SK-N-SH treated with all-trans-retinoic acid at 6 μM for 48 hours (cell line): ENCODE results near the gene M1AP.
"Not testable (repeated sequence)": the region's sequence is repeated elsewhere in the genome, so short reads cannot be mapped to it uniquely, and the experiment has no call there.

Experiments
- ATAC-seq: fragments of 200-7000 bp; cut with Tn5 transposase; 3 replicates; pipeline ENCODE4 v1.9.1; 2020; ENCODE audit warnings: mild to moderate bottlenecking, moderate library complexity
- ARNTL ChIP-seq: fragments of 450-650 bp; formaldehyde crosslinking; IDR thresholded peaks from 2 replicates; pipeline ENCODE4 v1.5.0; 2020; ENCODE audit warnings: low read depth, mild to moderate bottlenecking, moderate library complexity, borderline replicate concordance
- BACH2 ChIP-seq: fragments of 250-450 bp; sonication (Bioruptor Pico); IDR thresholded peaks from 2 replicates; pipeline ENCODE4 v1.9.0; 2021; ENCODE audit warnings: mild to moderate bottlenecking, borderline replicate concordance
- ESRRG ChIP-seq: fragments of 250-450 bp; sonication (Bioruptor Pico); IDR thresholded peaks from 2 replicates; pipeline ENCODE4 v1.6.1; 2021; ENCODE audit warnings: mild to moderate bottlenecking
- GLIS3 ChIP-seq: fragments of 250-450 bp; sonication (Bioruptor Pico); IDR thresholded peaks from 2 replicates; pipeline ENCODE4 v1.5.0; 2020; ENCODE audit warnings: mild to moderate bottlenecking, moderate library complexity
- OSR1 ChIP-seq: fragments of 250-450 bp; sonication (Bioruptor Pico); IDR thresholded peaks from 2 replicates; pipeline ENCODE4 v1.8.0; 2022; ENCODE audit warnings: moderate library complexity, mild to moderate bottlenecking, inconsistent platforms
- POU6F1 ChIP-seq: fragments of 250-450 bp; sonication (Bioruptor Pico); IDR thresholded peaks from 2 replicates; pipeline ENCODE4 v1.8.0; 2021; ENCODE audit warnings: low read depth, mild to moderate bottlenecking, moderate library complexity, borderline replicate concordance
- RARB ChIP-seq: fragments of 250-450 bp; sonication (Bioruptor Pico); IDR thresholded peaks from 2 replicates; pipeline ENCODE4 v1.8.0; 2021; ENCODE audit warnings: mild to moderate bottlenecking, moderate library complexity
- SNAI2 ChIP-seq: fragments of 250-450 bp; sonication (Bioruptor Pico); IDR thresholded peaks from 2 replicates; pipeline ENCODE4 v1.5.0; 2020; ENCODE audit warnings: mild to moderate bottlenecking, moderate library complexity
- TCF4 ChIP-seq: fragments of 250-450 bp; sonication (Bioruptor Pico); IDR thresholded peaks from 2 replicates; pipeline ENCODE4 v1.8.0; 2021; ENCODE audit warnings: mild to moderate bottlenecking, moderate library complexity, borderline replicate concordance
- ZC3H10 ChIP-seq: fragments of 250-450 bp; sonication (Bioruptor Pico); IDR thresholded peaks from 2 replicates; pipeline ENCODE4 v1.5.1; 2021; ENCODE audit warnings: mild to moderate bottlenecking, moderate library complexity
- ZFP3 ChIP-seq: fragments of 250-450 bp; sonication (Bioruptor Pico); IDR thresholded peaks from 2 replicates; pipeline ENCODE4 v1.5.0; 2020; ENCODE audit warnings: mild to moderate bottlenecking, moderate library complexity
- ZFP30 ChIP-seq: fragments of 450-650 bp; formaldehyde crosslinking; IDR thresholded peaks from 2 replicates; pipeline ENCODE4 v1.5.0; 2022; ENCODE audit warnings: mild to moderate bottlenecking, moderate library complexity
- ZNF565 ChIP-seq: fragments of 450-650 bp; formaldehyde crosslinking; conservative IDR thresholded peaks from 2 replicates; pipeline ENCODE4 v1.5.0; 2020; ENCODE audit warnings: low read depth, mild to moderate bottlenecking, moderate library complexity
- ZNF70 ChIP-seq: fragments of 450-650 bp; formaldehyde crosslinking; IDR thresholded peaks from 2 replicates; pipeline ENCODE4 v1.5.0; 2020; ENCODE audit warnings: mild to moderate bottlenecking, moderate library complexity
- ZNF8 ChIP-seq: fragments of 450-650 bp; formaldehyde crosslinking; IDR thresholded peaks from 2 replicates; pipeline ENCODE4 v1.5.0; 2020; ENCODE audit warnings: mild to moderate bottlenecking, moderate library complexity
- TF ChIP-seq, protein P1 (sequence below): fragments of 250-450 bp; sonication (Bioruptor Pico); IDR thresholded peaks from 2 replicates; pipeline ENCODE4 v1.8.0; 2020; ENCODE audit warnings: mild to moderate bottlenecking, moderate library complexity, borderline replicate concordance
- TF ChIP-seq, protein P2 (sequence below): fragments of 250-450 bp; sonication (Bioruptor Pico); IDR thresholded peaks from 2 replicates; pipeline ENCODE4 v1.5.1; 2021; ENCODE audit warnings: mild to moderate bottlenecking, moderate library complexity
- TF ChIP-seq, protein P3 (sequence below): fragments of 250-450 bp; sonication (Bioruptor Pico); IDR thresholded peaks from 2 replicates; pipeline ENCODE4 v1.5.0; 2020; ENCODE audit warnings: mild to moderate bottlenecking, moderate library complexity
- TF ChIP-seq, protein P4 (sequence below): fragments of 250-450 bp; sonication (Bioruptor Pico); IDR thresholded peaks from 2 replicates; pipeline ENCODE4 v1.5.1; 2020; ENCODE audit warnings: low read depth, mild to moderate bottlenecking, moderate library complexity

The M1AP gene

DNA sequence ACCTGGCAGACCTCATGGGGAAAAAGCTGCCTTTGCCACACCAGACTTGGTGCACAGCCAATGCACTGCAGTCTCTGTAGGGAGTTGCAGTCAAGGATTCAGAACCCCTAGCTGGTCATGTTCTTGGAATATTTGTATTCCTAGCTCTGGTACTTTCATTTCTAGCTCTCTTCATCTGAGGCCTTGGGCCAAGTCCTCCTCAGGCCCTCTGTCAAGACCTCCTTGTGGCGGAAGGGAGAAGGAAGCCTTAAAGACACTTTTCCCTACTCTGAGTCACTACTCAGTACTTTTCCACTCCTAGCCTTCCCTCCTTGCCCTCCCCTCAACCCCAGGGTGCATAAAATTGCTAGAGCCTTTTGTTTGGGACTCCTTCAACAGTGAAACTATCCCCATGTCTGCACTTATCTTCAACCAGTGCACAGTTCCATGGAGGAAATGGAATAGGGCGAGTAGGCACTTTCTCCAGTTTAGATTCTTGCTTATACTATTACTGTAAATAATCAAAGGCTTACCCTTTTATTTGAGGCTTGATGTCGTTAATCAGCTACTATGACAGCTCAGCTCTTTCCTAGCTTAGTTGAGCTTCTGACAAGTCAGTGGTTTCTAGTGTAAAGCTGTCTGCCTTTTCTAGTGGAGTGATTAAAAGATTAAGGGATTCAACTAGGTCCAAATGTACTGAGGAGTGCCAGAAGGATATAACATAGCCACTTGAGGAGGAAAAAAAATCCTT, 15.8 kb downstream of the M1AP start:
- ATAC-seq, result peak; percentile 82
- TF ChIP-seq ESRRG (no peak), GLIS3 (CRISPR knock-in tag) (no peak), TCF4 (CRISPR knock-in tag) (no peak), ZFP30 (no peak), RARB (no peak), ZNF70 (CRISPR knock-in tag) (no peak), POU6F1 (CRISPR knock-in tag) (no peak), OSR1 (CRISPR knock-in tag) (no peak), ZNF8 (no peak), ZFP3 (CRISPR knock-in tag) (no peak), ARNTL (no peak), BACH2 (CRISPR knock-in tag) (no peak), ZNF565 (CRISPR knock-in tag) (no peak), ZC3H10 (CRISPR knock-in tag) (no peak), SNAI2 (CRISPR knock-in tag) (no peak)
- TF ChIP-seq, protein P1, sequence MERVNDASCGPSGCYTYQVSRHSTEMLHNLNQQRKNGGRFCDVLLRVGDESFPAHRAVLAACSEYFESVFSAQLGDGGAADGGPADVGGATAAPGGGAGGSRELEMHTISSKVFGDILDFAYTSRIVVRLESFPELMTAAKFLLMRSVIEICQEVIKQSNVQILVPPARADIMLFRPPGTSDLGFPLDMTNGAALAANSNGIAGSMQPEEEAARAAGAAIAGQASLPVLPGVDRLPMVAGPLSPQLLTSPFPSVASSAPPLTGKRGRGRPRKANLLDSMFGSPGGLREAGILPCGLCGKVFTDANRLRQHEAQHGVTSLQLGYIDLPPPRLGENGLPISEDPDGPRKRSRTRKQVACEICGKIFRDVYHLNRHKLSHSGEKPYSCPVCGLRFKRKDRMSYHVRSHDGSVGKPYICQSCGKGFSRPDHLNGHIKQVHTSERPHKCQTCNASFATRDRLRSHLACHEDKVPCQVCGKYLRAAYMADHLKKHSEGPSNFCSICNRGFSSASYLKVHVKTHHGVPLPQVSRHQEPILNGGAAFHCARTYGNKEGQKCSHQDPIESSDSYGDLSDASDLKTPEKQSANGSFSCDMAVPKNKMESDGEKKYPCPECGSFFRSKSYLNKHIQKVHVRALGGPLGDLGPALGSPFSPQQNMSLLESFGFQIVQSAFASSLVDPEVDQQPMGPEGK (CRISPR knock-in tag), result no peak
- TF ChIP-seq, protein P2, sequence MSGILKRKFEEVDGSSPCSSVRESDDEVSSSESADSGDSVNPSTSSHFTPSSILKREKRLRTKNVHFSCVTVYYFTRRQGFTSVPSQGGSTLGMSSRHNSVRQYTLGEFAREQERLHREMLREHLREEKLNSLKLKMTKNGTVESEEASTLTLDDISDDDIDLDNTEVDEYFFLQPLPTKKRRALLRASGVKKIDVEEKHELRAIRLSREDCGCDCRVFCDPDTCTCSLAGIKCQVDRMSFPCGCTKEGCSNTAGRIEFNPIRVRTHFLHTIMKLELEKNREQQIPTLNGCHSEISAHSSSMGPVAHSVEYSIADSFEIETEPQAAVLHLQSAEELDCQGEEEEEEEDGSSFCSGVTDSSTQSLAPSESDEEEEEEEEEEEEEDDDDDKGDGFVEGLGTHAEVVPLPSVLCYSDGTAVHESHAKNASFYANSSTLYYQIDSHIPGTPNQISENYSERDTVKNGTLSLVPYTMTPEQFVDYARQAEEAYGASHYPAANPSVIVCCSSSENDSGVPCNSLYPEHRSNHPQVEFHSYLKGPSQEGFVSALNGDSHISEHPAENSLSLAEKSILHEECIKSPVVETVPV, result no peak
- TF ChIP-seq, protein P3, sequence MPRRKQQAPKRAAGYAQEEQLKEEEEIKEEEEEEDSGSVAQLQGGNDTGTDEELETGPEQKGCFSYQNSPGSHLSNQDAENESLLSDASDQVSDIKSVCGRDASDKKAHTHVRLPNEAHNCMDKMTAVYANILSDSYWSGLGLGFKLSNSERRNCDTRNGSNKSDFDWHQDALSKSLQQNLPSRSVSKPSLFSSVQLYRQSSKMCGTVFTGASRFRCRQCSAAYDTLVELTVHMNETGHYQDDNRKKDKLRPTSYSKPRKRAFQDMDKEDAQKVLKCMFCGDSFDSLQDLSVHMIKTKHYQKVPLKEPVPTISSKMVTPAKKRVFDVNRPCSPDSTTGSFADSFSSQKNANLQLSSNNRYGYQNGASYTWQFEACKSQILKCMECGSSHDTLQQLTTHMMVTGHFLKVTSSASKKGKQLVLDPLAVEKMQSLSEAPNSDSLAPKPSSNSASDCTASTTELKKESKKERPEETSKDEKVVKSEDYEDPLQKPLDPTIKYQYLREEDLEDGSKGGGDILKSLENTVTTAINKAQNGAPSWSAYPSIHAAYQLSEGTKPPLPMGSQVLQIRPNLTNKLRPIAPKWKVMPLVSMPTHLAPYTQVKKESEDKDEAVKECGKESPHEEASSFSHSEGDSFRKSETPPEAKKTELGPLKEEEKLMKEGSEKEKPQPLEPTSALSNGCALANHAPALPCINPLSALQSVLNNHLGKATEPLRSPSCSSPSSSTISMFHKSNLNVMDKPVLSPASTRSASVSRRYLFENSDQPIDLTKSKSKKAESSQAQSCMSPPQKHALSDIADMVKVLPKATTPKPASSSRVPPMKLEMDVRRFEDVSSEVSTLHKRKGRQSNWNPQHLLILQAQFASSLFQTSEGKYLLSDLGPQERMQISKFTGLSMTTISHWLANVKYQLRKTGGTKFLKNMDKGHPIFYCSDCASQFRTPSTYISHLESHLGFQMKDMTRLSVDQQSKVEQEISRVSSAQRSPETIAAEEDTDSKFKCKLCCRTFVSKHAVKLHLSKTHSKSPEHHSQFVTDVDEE (CRISPR knock-in tag), result no peak
- TF ChIP-seq, protein P4, sequence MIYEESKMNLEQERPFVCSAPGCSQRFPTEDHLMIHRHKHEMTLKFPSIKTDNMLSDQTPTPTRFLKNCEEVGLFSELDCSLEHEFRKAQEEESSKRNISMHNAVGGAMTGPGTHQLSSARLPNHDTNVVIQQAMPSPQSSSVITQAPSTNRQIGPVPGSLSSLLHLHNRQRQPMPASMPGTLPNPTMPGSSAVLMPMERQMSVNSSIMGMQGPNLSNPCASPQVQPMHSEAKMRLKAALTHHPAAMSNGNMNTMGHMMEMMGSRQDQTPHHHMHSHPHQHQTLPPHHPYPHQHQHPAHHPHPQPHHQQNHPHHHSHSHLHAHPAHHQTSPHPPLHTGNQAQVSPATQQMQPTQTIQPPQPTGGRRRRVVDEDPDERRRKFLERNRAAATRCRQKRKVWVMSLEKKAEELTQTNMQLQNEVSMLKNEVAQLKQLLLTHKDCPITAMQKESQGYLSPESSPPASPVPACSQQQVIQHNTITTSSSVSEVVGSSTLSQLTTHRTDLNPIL, result no peak

- not testable (repeated sequence) for ATAC-seq
These were observed 17.7 kb downstream of the M1AP start for GRCh38 chr2:74630454-74630853.

GRCh38 chr2:74628538-74629105, 19.5 kb downstream of the M1AP start:
- ATAC-seq, result no peak
- TF ChIP-seq, protein P3 (CRISPR knock-in tag), result no peak
- TF ChIP-seq GLIS3 (CRISPR knock-in tag), result no peak
- TF ChIP-seq TCF4 (CRISPR knock-in tag), result no peak
- no peak for TF ChIP-seq SNAI2 (CRISPR knock-in tag)
